HG03521 (cell line): ENCODE data around the gene APOBEC3C.
"Not testable (repeated sequence)": the region's sequence is repeated elsewhere in the genome, so short reads cannot be mapped to it uniquely, and the experiment has no call there.

Experiments used
- ATAC-seq: cut with Tn5 transposase; IDR thresholded peaks from one replicate; pipeline ENCODE4 v1.9.1; 2021; ENCODE audit warnings: mild to moderate bottlenecking, moderate library complexity; ENCODE audit not compliant: unreplicated experiment

Gene APOBEC3C

DNA sequence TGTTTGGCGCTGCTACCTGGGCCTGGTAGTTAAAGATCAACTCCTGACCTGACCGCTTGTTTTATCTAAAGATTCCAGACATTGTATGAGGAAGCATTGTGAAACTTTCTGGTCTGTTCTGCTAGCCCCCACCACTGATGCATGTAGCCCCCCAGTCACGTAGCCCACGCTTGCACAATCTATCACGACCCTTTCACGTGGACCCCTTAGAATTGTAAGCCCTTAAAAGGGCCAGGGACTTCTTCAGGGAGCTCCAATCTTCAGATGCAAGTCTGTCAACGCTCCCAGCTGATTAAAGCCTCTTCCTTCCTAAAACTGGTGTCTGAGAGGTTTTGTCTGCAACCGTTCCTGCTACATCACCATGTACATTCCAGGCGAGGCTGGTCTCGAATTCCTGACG lies 41.6 kb downstream of the APOBEC3C start:
- ATAC-seq, result no peak

DNA sequence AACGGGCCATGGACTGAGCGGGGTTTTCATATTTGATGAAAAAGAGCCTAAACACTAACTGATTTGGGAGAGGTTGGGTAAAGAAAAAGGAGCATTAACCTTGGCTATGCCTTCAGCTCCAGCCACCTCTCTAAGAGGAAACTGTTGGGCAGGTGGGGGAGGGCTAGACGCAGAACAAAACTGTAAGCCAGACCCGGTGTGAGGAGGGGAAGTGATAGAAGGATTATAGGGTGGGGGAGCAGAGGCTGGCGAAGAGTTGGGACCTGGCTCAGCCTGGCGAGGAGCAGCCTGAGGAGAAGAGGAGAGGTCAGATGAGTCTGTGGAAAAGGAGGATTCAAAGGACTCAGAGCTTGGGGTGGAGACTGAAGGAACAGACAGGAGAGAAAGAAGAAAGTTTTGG lies 47.2 kb downstream of the APOBEC3C start:
- not testable (repeated sequence) for ATAC-seq

DNA sequence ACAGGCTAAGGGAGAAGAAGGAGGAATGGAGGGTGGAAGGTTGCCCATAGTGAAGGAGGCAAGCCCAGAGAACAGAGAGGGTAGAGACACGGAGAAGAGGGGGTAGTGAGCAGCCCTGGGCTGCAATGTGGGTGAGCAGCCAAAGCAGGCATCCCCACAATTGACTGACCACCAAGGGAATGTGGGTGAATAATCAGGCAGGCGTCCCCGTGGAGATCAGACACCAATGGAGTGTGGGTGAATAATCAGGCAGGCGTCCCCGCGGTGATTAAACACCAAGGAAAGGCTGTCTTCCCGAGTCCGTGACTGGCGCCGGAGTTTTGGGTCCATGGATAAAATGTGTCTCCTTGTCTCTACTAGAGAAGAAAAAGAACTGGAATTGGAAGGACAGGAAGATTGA lies 47.9 kb downstream of the APOBEC3C start:
- ATAC-seq, result not testable (repeated sequence)

DNA sequence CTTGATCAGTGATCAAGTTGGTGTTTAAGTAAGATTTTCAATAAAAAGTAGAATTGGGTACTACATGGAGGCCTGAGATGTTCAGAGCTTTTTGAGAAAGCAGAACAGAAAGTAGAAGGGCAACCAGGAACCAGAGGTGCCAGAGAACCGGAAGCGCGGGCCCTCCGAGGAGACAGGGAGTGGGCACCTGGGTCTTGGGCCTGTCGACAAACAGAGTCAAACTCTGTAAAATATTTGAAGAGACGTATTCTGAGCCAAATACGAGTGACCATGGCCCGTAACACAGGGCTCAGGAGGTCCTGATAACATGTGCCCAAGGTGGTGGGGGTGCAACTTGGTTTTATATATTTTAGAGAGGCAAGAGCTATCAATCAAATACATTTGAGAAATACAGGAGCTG lies 49.8 kb downstream of the APOBEC3C start:
- not testable (repeated sequence) for ATAC-seq

DNA sequence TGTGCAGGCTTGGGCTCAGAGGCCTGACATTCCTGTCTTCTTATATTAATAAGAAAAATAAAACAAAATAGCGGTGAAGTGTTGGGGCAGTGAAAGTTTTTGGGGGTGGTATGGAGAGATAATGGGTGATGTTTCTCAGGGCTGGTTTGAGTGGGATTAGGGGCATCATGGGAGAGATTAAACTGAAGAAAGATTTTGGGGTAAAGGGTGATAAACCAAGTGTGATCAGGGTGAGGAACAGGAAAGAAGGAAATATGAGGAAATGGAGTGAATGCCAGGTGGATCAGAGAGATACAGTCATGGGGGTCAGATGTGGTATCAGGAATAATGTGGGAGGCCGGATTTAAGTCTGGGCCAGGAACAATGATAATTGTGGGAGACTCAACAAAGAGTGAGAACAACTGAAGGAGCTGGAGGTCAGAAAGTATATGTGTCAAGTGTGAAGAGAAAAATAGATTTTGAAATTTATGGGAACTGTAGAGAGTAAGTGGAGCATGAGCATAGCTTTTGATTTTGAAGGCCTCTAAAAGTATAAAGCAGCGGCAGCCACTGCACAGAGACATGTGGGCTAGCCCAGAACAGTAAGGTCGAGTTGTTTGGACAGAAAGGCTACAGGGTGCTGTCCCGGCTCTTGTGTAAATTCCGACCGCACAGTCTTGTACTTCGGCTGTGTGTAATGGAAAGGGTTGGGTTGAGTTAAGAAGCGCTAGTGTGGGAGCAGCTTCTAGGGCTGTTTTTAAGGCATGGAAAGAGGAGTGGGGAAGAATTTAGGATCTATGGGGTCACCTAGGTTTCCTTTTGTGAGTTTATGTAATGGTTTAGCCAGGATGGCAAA lies 52.6 kb downstream of the APOBEC3C start:
- ATAC-seq, result not testable (repeated sequence)

DNA sequence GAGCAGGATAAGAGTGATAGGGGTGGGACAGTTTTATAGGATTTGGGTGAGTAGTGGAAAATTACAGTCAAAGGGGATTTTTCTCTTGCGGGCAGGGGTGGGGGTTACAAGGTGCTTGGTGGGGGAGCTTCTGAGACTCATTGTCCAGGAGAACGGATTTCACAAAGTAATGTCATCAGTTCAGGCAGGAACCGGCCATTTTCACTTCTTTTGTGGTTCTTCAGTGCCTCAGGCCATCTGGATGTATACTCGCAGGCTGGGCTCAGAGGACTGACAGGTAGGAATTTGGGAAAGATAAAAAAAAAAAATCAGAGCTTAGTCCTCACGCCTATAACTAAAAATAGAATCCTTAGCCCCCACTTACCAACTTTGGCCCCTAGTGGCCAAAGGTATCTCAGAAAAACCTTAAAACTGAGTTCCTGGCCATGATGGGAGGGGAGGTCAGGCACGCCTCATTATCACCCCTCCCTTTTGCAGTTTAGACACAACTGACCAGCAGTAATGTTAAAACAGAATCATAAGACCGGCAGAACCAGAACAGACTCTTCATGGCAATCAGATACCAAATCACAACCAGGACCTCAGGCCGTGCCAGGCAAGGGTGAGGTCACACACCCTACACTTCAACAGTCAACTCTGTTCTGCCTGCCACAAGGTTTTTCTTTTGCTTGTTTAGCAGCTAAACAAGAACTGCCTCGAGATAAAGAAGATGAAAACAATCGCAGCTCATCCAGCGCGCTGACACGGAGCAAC lies 54.2 kb downstream of the APOBEC3C start:
- no peak for ATAC-seq
